K562 (cell line): Measurements from ENCODE around the gene DIP2B. TPM values are rescaled to one million over a fixed set of nuclear protein-coding genes. Genes with fewer than 3 reads are reported as not detected.
A peak's percentile ranks its signal among the peaks of the same experiment; 100 is the strongest.

Source experiments
- ATAC-seq: fragments of 200-7000 bp; cut with Tn5 transposase; 3 replicates; pipeline ENCODE4 v1.9.1; 2020; ENCODE audit warnings: moderate library complexity
- BruUV-seq: library from RNA; stranded (reverse); fragments of 400-500 nt; replicated peaks from 2 replicates; lab custom pipeline; 2021; lab: Mats Ljungman, UMichigan
- CTCF ChIA-PET: fragments of 300-600 bp; formaldehyde crosslinking; extraction: SDS; loops from one replicate; lab custom pipeline; 2021; ENCODE audit warnings: low intra/inter-chr PET ratio; lab: Yijun Ruan, JAX
- POLR2A ChIA-PET: fragments of 300-600, 350-650 bp; sonication (Branson Sonifier 250); formaldehyde crosslinking; extraction: SDS; loops from one replicate; lab custom pipeline; 2021; ENCODE audit warnings: antibody characterized with exemption, inconsistent platforms; lab: Yijun Ruan, JAX
- DNase-seq, 4 experiments: peaks; one replicate each; pipeline versions ENCODE4 v3.0.0 to v3.0.0-alpha.2; 2011 to 2018; ENCODE audit warnings: low spot score in 3 of 4, mixed read lengths in 3 of 4; ENCODE audit errors: extremely low read depth in 1 of 4
- FAIRE-seq: peaks from 2 replicates; lab custom pipeline; 2011; peaks lifted over from hg19 to GRCh38; lab: Jason Lieb, UNC
- H2AFZ ChIP-seq: 2 replicates; pipeline ENCODE4 v1.6.0; 2011; ENCODE audit warnings: low read depth, low read length, control low read depth, inconsistent platforms
- H3K27ac ChIP-seq: fragments of 200-600 bp; 3 replicates; pipeline ENCODE4 v1.8.0; 2011; ENCODE audit warnings: low read depth, mild to moderate bottlenecking, control low read depth, inconsistent platforms, low read length, moderate library complexity, mixed read lengths; ENCODE audit errors: extremely low read depth
- H3K27me3 ChIP-seq, 2 experiments: fragments of 300-600 bp in 1 of 2; 2 replicates in 1 of 2; 3 replicates in 1 of 2; pipeline versions ENCODE4 v1.6.0 to v1.8.0; 2011; ENCODE audit warnings: inconsistent platforms in 2 of 2, low read length in 2 of 2, mild to moderate bottlenecking in 1 of 2, mixed read lengths in 1 of 2, moderate library complexity in 1 of 2; ENCODE audit not compliant: control insufficient read depth in 2 of 2, insufficient read depth in 2 of 2
- H3K36me3 ChIP-seq: fragments of 300-600 bp; 3 replicates; pipeline ENCODE4 v1.8.0; 2011; ENCODE audit warnings: mild to moderate bottlenecking, low read length, inconsistent platforms; ENCODE audit not compliant: control insufficient read depth, insufficient read depth
- H3K4me1 ChIP-seq, 2 experiments: fragments of 200-600 bp in 1 of 2; replicated peaks in 1 of 2; 2 replicates in 1 of 2; 3 replicates in 1 of 2; pipeline versions ENCODE4 v1.5.1 to v1.8.0; 2011; ENCODE audit warnings: inconsistent platforms in 2 of 2, low read length in 2 of 2, mild to moderate bottlenecking in 1 of 2, mixed read lengths in 1 of 2, moderate library complexity in 1 of 2; ENCODE audit not compliant: control insufficient read depth in 2 of 2, insufficient read depth in 2 of 2
- H3K4me2 ChIP-seq: 2 replicates; pipeline ENCODE4 v1.6.1; 2011; ENCODE audit warnings: low read length, control low read depth, inconsistent platforms, mixed read lengths; ENCODE audit not compliant: insufficient read depth
- H3K4me3 ChIP-seq: fragments of 200-600 bp; sonication (generic), shearing (Covaris generic); 2 replicates; pipeline ENCODE4 v1.5.1; 2016; ENCODE audit warnings: control low read depth, inconsistent platforms
- H3K79me2 ChIP-seq: fragments of 200-600 bp; 3 replicates; pipeline ENCODE4 v1.8.0; 2011; ENCODE audit warnings: low read length, inconsistent platforms; ENCODE audit not compliant: control insufficient read depth, insufficient read depth
- H3K9ac ChIP-seq, 2 experiments: 2 replicates each; pipeline versions ENCODE4 v1.6.0 to v1.6.1; 2011; ENCODE audit warnings: low read depth in 2 of 2, low read length in 2 of 2, control low read depth in 1 of 2, inconsistent platforms in 1 of 2, mild to moderate bottlenecking in 1 of 2, mixed read lengths in 1 of 2; ENCODE audit not compliant: insufficient read depth in 1 of 2
- H3K9me1 ChIP-seq: one replicate; pipeline ENCODE4 v1.6.0; 2011; ENCODE audit warnings: inconsistent platforms, mild to moderate bottlenecking, low read length, moderate library complexity; ENCODE audit not compliant: control insufficient read depth, insufficient read depth
- H3K9me3 ChIP-seq: replicated peaks from 2 replicates; pipeline ENCODE4 v1.5.1; 2011; ENCODE audit warnings: low read depth, low read length, inconsistent platforms; ENCODE audit not compliant: control insufficient read depth, insufficient read depth
- H4K20me1 ChIP-seq: replicated peaks from 2 replicates; pipeline ENCODE4 v1.6.1; 2011; ENCODE audit warnings: low read length, inconsistent platforms, mixed read lengths; ENCODE audit not compliant: control insufficient read depth, insufficient read depth
- HMBOX1 ChIP-seq: sonication (generic); IDR thresholded peaks from 2 replicates; pipeline ENCODE4 v1.6.1; 2016
- HMGXB4 ChIP-seq: sonication (generic); formaldehyde crosslinking; IDR thresholded peaks from 2 replicates; pipeline ENCODE4 v1.8.1; 2023; ENCODE audit warnings: mild to moderate bottlenecking, missing genetic modification reagents
- IRF2 ChIP-seq: sonication (generic); formaldehyde crosslinking; IDR thresholded peaks from 2 replicates; pipeline ENCODE4 v1.8.1; 2022; ENCODE audit warnings: mild to moderate bottlenecking, missing genetic modification reagents
- KDM1A ChIP-seq, 2 experiments: fragments of 450-650 bp; IDR thresholded peaks; 2 replicates each; pipeline ENCODE4 v1.6.1; 2016; ENCODE audit warnings: mild to moderate bottlenecking in 2 of 2
- SMAD4 ChIP-seq: fragments of 250-450 bp; sonication (Bioruptor Pico); conservative IDR thresholded peaks from 2 replicates; pipeline ENCODE4 v1.8.0; 2021; ENCODE audit warnings: inconsistent platforms, mild to moderate bottlenecking, moderate library complexity
- WGBS: fragments of 100-300 bp; shearing (Covaris generic); methylation state at CpG from one replicate; pipeline ENCODE4 v1.1.6; 2016; ENCODE audit warnings: low coverage, mixed read lengths; ENCODE audit not compliant: insufficient coverage; ENCODE audit errors: missing lambda C conversion rate; 5-methylcytosine and 5-hydroxymethylcytosine counted together
- in situ Hi-C: fragments of 300-500 bp; cut with MboI; formaldehyde crosslinking; loops from 4 replicates; pipeline ENCODE4 v1.15.0; 2018; ENCODE audit warnings: inconsistent platforms, mixed read lengths
- intact Hi-C: fragments of 100-400 bp; cut with micrococcal nuclease; formaldehyde crosslinking; loops from 2 replicates; pipeline ENCODE4 v1.14.2; 2022
- polyA plus RNA-seq, 8 experiments: library from polyadenylated mRNA; depleted of rRNA in 4 of 8; stranded (reverse) in 5 of 8; unstranded in 3 of 8; fragments of >200 nt; fragmentation: Nextera tagmentation in 2 of 8; fragmentation: Illumina TruSeq in 1 of 8; extraction: Ambion mirVana in 2 of 8; extraction: Trizol in 1 of 8; gene quantifications; 2 replicates each; pipeline versions ENCODE4 v1.2.1 to v1.2.3, GENCODE V29; 2011 to 2014; ENCODE audit warnings: inconsistent platforms in 1 of 8, missing spikeins in 1 of 8
- total RNA-seq, 7 experiments: library from RNA; depleted of rRNA in 6 of 7; stranded (reverse); fragments of >200 nt in 6 of 7; fragmentation: Illumina TruSeq in 2 of 7; extraction: Trizol in 2 of 7; gene quantifications; 2 replicates each; pipeline versions ENCODE4 v1.2.1 to v1.2.3, GENCODE V29; 2011 to 2021; ENCODE audit warnings: low replicate concordance in 1 of 7

The DIP2B gene
- total and polyA plus RNA-seq, 9 of the 15 experiments (the other 6 are each of a cell fraction or from before 2014, with no cell fraction given): 4.6 to 26.1 (median 18.8) TPM

- Histone ChIP-seq H3K36me3 (no peaks in the 10 kb centered on the region), H3K9me1 (no peaks in the 10 kb centered on the region), H3K4me3 (no peak overlapping the region), H3K9ac (no peak overlapping the region), H3K9me3 (no peaks in the 10 kb centered on the region), H3K4me1 (peaks cover 5 to 19% of the 10 kb centered on the region in 2 experiments), H3K4me2 (no peak overlapping the region), H3K27ac (no peak overlapping the region), H2AFZ (no peak overlapping the region), H3K27me3 (no peaks in the 10 kb centered on the region), H4K20me1 (no peaks in the 10 kb centered on the region), H3K79me2 (peaks cover 41% of the 10 kb centered on the region)
- ChIA-PET CTCF (interaction anchor here (0.6 kb wide), 1 partner anchor 727 kb away, joined by 3 read pairs; no protein-coding TSS in a partner anchor), POLR2A (interaction anchor here (0.8 kb wide), 1 partner anchor 10 kb away, joined by 4 read pairs; no protein-coding TSS in a partner anchor)
- no TSS peak for BruUV-seq
- in situ Hi-C loops: no loop called here
- FAIRE-seq (no peak), ATAC-seq (no peak), DNase-seq (no peak)
- intact Hi-C loops: no loop called here
- TF ChIP-seq IRF2 (CRISPR knock-in tag): no peak
- TF ChIP-seq SMAD4: no peak
- TF ChIP-seq HMGXB4 (CRISPR knock-in tag): no peak
- TF ChIP-seq KDM1A (IDR thresholded peaks at IDR 0.05): 0 out of 4 replicates have a peak, but pooled peaks have one; percentile 7 to 20
- no peak for TF ChIP-seq HMBOX1
- WGBS: 25% methylated on average over 5 of the region's 5 CpGs
These were observed 41.0 kb downstream of the DIP2B start for GRCh38 chr12:50545786-50546185.
